Fibroblast of skin of back (primary cell): ENCODE results near the gene ZNF385B.
"Not testable (repeated sequence)": the region's sequence is repeated elsewhere in the genome, so short reads cannot be mapped to it uniquely, and the experiment has no call there.

ENCODE experiments used
- DNase-seq: peaks from one replicate; pipeline ENCODE4 v3.0.0-alpha.2; 2013

The ZNF385B gene

DNA sequence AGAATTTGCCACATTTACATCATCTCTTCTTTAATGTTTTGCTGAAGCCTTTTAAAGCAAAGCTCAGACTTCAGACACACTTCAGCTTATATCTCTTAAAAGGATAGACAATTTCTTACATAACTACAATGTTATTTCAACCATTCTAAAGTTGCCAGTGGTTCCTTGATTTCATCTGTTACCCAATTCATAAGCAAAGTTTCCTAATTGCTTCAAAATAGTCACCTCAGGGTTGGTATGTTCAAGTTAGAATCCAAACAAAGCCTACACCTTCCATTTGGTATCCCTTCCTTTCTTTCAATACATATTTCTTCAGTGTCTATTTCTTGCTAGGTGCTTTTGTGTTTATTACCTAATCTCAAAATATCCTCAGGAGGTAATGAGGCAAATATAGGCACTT is 60.6 kb downstream of the ZNF385B start:
- no peak for DNase-seq

DNA sequence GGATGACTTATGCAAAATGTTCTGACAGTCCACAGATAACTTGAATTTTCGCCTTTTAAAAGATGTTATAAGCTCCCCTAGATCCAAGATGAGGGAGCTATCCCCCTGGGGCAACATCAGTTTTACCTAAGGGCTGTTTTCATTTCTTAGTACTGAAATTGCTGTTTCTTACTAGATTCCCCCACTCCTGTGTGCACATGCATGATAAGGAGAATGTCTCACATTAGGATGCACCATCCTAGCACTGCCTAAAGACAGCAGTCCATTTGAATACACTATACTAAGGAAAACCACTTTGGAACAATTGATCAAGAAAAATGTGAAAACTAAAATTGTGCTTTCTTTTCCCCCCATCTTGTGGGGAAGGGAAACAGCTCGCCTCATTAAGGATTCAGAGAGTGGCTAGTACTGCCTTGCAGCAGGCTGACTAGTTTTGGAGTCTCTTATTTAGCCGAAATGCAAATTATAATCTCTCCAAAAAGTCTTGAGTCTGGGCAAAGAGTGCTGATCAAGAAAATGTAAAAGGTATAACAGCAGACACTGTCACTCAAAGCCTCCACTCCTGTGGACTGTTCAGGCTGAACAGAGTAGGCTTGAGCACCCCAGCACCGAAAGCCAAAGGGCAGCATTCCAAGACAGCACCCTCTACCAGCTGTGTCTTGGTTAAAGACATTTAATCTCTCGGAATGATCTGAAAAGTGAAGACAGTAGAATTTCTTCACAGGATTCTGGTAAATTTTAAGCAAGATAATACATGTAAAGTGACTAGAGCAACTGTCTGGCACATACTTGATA is 65.0 kb downstream of the ZNF385B start:
- DNase-seq = no peak

DNA sequence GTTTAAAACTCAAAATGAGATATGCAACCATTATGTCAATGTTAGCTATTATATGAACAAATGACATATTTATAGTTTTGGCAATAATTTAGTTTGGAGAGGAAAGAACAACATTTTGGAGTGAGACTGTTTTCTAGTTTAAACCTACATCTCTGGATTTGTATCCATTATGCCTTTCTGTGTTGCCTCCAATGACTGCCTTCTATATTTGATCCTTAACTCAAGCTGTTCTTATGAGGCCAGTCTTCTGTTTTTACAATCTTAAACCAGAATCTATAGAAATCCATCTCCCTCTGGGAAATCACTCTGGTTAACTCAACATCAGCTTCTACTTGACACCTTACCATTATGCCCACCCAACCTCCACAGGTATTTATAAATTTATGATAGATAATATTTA is 67.5 kb downstream of the ZNF385B start:
- no peak for DNase-seq

DNA sequence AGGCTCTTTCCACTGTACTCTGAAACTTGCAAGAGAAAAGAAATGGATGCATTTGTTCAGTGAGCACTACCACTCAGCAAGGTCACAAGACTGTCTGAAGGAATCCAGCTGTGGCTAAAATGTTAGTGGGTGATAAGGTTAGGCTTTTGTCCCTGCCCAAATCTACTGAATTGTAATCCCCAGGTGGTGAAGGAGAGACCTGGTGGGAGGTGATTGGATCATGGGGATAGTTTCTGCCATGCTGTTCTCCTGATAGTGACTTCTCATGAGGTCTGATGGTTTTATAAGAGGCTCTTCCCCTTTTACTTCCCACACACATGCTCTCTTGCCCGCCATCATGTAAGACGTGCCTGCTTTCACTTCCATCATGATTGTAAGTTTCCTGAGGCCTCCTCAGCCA is 68.2 kb downstream of the ZNF385B start:
- no peak for DNase-seq

DNA sequence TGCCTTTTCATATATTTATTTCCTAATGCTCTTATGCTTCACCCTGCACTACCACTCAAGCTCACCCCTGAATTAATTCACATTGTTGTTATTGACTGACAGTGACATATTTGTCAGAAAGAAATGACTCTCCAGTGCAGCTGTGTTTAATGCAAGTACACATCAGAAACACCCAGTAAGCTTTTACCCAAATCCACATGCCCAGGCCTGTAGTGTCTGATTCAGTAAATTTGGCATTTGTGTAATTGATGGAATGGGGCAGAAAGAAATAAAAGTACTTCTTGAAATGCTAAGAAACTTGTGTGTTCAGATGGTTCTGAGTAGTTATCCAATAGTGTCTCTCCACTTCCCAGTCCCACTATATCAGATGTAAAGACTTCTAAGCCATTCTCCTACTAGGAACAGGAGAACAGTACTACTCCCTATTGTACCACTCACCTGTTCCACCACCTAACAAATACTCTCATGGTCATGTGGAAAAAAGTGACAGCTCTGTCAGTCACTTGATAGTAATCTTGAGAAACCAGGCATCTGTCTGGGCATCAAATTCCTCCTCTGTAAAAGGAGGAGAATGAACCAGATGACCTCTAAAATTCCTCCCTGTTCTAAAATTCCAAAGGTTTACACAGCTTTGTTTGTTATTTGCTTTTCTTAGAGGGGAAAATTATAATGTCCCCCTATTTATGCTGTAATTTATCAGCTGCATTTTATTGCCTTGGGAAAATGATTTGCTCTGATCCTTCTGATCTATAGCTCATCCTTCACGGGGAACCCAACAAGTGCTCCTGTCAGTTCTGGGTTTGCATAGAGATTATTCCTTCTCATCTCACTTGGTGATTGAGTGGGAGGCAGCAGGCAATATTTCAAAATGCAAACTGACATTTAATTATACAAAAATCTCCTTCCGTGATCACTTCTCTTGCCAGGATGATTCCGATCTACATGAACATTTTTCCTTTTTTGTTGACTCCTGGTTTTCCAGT is 70.9 kb downstream of the ZNF385B start:
- no peak for DNase-seq

DNA sequence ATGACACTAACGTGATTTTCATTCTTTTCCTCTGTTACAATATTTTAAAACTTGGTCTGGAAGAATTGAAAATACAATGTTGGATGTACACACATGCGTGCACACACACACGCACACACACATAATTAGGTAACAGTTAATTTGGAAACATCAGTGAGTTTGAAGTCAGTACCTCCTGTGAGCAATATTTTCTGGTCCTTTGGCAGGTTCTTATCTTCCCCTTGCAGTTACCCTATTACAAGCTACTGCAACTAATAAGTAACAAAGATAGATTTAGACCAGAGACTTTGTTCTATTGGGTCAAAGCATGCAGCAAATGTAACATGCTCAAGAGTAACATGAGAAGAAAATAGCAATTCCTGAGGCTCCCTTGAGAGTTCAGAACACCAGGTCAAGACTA is 73.3 kb downstream of the ZNF385B start:
- DNase-seq = no peak

DNA sequence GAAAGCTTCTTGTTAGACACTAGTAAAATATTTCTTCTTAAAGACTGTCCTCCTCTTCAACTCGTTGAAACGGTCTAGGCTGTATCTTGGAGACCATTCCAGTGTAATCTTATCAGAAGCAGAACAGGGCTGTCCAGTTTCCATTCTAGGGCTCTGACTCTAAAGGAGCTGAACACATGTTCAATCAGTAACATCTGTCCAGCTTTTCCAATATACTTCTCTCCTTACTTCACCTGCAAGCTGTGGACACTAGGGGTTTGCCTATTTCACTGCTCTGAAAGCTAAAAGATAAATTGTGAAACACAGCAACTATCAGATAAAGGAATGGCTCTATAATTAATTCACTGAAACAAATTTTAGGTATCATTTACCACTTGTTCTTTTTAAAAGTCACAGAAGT is 73.8 kb downstream of the ZNF385B start:
- no peak for DNase-seq

DNA sequence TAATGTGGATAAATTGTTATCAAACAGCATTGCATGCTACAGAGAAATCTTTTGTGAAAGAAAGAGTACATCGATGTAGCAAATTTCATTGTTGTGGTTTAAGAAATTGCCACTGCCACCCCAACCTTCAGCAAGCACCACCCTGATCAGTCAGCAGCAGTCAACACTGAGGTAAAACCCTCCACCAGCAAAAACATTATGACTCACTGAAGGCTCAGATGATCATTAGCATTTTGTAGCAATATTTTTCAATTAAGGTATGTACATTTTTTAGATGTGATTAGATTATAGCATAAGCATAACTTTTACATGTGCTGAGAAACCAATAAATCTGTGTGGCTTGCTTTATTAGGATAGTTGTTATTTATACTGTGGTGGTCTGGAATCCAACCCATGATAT is 75.5 kb downstream of the ZNF385B start:
- DNase-seq = no peak

DNA sequence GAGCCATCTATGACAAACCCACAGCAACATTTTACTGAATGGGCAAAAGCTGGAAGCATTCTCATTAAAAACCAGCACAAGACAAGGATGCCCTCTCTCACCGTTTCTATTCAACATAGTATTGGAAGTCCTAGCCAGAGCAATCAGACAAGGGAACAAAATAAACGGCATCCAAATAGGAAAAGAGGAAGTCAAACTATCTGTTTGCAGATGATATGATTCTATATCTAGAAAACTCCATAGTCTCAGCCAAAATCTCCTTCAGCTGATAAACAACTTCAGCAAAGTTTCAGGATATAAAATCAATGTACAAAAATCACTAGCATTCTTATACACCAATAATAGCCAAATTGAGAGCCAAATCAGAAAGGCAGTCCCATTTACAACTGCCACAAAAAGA is 79.1 kb downstream of the ZNF385B start:
- DNase-seq = not testable (repeated sequence)

DNA sequence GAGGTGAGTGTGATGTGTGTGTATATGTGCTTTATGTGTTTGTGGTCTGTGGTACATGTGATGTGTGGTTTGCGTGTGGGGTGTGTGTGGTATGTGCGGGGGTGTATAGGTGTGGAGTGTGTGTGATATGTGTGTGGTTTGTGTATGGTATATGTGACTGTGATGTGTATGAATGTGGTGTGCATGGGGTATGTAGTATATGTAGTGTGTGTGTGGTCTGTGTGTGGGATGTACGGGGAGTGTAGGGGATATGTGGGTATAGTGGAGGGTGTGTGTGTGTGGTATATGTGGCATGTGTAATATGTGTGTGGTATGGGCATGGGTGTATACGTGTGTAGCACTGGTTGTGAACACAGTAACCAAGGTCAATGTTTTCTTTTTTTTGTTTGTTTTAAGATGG is 87.4 kb downstream of the ZNF385B start:
- no peak for DNase-seq

DNA sequence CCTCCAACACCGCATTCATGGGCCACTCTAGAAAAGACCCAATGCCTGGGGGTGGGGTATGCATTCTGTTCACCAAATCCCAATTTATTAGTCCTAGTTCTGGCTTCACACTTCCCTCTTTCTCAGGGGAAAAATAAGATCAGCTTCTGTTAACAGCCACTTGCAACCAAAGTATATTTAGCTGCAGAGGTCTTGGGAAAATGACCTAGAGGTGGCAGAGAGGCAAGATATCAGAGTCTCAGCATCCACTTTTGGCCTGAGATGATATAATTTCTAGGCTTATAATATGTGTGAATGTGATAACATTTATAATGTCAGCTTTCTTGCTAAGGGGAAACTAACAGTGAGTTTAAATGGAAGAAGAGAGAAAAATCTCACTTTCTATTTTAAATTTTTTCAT is 89.1 kb downstream of the ZNF385B start:
- DNase-seq = no peak

DNA sequence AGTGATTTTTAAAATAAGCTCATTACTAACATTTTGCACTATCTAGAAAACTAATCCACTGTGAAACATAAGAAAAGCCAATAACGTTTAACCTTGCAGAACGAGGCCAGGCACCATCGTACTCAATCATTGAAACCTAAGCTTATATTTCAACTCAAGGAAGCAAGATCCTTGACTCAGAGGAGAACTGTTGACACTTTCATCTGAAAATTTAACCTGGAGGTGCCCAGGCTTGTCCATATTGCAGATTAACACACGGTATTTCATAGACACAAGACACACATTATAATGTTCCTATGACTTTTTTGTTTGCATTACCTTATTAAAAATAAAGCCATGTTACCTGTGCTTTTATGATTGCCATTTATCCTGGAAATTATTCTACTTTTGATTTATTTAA is 89.6 kb downstream of the ZNF385B start:
- no peak for DNase-seq

DNA sequence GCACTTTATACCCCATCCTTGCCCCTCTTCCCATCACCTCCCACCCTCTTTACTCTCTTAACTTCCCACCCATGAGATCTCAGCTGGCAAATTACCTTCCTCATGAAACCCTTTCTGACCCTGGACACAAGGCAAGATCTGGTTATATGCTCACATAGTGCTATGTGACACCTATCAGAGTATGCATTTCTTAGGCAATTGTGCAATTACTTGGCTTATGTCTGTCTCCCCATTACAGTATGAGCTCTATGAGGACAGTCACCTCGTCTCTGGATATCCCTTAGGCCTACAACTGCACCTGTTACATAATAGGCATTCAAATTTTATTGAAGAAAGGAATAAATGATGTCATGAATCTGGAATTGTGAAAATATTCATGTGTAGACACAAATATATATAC is 91.4 kb downstream of the ZNF385B start:
- DNase-seq = no peak

DNA sequence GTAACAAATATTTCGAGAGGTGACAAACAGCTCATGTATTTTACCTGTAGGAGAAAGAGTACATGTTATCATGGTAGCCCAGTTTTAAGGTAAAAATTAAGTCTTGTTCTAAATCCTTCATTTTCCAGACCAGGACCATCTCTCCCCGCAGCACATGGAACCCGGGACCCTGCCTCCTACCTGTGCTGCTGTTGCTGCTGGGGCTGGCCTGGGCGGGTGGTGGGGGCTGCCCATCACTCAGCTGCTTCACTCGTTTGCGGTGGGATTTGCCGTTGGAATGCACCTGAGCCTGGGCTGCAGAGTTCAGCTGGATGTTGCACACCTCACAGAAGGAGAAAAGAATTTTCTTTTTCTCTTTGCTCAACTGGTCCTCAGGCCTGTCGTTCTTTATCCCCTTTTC is 92.1 kb downstream of the ZNF385B start:
- no peak for DNase-seq

DNA sequence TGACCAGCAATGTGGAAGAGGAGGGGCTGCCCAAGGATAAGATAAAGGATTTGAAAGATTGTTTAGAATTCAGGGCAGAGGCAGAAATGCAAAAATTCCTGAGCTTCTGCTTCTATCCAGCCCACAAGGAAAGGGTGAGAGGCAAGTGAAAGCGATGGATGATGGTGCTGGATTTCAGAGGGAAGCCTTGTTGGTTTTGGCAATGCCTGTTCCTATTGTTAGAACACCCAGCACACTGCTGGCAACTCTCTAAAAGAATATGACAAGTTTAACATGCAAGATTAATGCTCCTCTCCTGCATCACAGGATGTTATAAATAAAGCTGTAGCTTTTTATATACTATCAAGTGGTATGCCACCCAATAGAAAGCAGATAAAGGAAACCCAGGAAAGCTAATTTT is 92.6 kb downstream of the ZNF385B start:
- DNase-seq = peak; percentile 30

DNA sequence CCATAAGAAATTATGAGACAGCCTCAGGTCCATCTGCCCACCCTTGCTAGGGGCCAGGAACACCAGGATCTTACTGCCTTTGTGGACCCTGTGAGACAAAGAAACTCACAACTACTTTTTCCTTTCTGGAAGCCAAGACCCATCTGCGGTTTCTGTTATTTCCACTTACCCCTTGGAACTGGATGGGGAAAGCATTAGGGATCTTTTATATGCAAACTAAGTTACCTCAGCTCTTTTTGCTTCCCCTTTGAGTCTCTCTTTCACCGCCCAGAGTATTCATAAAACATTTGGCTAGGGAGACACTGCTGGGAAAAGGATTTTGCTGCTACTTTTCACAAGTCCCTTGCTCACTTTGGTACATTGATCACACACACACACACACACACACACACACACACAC is 95.7 kb downstream of the ZNF385B start:
- DNase-seq = no peak

DNA sequence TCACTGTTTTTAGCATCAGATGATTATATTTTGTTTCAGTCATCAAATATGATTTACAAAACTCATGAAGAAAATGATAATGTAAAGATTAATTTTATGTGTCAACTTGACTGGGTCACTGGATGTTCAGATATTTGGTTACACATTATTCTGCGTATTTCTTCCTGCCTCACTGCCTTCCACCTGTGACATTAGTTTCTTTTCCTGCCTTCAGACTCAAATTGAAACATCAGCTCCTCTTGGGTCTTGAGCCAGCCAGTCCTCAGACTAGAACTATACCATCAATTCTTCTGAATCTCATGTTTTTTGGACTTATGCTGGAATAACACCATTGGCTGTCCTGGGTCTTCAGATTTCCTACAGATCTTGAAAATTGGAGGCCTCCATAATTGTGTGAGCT is 96.7 kb downstream of the ZNF385B start:
- no peak for DNase-seq

DNA sequence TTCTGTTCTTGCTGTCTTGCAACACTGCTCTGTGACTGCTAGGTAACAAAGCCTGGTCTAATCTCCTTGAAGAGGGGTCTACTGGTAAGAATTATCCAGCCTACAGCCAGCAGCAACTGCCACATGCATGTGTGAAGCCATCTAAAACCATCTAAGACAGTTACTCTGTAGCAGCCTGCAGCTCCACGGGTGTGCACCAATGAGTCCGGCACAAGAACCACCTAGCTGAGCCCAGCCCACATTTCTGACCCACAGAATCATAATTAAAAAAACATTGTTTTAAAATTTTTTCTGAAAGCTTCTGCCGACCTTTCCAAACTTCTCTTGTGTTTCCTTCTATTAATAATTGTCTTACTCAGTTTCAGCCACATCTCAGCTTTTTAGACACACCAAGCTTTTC is 102.8 kb downstream of the ZNF385B start:
- DNase-seq = no peak

DNA sequence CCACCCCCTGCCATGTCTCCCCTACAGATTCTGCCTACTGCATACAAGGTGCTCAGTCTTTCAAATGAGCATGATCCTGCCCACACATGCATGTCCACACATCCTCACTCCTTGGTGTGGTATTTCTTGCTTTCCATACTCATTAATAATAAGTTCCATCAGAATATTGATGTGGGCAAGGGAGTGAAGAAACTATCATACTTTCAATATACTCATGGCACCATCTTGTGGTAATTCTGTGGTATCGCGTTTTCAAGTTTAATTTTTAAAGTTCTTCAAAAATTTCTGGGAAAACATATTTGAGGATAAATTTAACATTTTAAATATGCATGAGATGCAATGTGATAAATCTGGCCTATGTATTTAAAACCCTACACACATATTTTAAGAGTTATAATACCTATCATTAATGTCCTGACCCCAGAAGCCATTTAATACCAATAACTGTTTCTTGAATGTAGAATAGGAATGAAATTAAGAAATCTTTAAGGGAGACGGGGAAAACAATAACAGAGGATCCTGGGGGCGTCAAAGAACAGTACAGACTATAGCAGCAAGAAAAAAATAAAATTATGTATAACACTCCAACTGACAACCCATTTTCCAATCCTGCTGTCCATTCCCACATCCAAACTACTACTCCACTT is 110.1 kb downstream of the ZNF385B start:
- DNase-seq = peak; percentile 24

DNA sequence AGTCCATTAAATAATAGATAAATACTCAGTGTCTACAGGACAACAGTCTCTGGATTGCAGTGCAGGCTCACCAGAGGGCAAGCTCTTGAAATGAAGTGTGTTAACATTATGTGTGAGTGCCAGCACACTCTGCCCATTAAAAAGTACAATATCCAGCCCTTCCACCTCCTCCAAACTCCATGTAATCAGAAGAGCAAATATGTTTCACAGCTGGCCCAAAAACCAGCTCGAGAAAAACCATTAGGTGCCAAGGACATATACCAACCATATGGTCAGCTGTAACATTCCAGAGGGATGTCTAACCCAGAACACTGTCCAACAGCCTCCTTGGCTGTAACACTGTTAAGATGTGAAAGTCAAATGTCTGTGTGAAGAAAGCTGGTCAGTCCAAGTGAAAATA is 112.2 kb downstream of the ZNF385B start:
- peak; percentile 23 for DNase-seq

DNA sequence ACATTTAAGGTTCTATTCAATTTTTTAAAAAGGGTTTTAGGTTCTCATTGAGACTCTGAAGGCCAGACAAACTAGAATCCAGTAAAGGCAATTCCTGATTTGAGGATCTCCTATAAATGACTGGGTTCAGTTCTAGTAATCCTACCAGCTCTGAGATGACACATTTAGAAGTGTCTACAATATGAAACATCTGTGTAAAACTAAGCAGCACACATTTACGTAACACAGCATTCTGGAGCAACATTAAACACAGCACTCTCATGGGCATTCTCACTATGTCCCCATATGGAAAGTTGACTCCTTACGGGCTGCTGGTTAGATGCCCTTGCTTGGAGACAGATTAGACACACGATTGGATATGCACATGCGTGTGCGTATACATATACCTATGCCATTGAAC is 114.4 kb downstream of the ZNF385B start:
- DNase-seq = no peak

DNA sequence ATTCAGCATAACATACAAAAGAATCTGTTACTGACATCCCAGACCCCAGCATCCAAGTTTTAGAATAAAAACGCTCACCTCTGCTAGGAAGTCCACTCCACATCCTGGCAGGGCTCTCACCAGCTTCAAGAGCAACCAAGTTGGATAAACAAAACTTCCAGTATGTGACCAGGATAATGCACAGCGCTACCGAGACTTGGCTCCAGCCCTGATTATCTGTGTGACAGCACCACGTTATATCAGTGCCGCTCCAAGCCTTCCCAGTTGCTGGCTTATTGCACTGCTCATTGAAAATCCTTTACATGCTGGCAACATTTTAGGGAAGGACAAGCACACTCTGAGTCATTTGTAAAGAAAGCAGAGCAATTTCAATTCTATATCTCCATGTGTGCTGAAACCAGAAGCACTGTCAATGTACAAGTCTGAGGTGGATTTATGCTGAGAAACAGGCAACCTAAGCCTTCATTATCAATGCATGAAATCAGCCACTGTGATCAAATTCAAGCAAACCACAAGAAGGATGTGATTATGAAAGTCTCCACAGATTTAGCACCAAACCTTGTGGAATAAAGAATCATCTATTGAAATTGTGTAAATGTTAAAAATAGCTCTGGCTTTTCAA is 115.7 kb downstream of the ZNF385B start:
- DNase-seq = no peak

DNA sequence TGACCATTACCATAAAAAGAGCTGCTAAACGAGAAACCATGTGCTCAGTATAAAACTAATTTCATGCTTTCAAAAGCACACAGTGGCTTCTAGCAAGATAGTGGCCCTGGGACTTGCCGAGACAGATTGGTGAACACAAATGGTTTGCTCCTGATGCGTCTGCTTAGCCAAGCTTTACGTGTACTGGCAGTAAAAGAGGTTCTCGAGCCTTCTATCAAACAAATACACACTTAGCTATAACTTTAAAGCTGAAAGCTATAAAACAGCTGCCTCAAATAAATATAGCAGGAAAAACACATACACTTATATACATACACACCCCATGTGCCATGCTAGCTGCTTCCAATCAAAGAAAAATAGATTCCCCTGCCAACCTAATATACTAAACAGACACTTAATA is 117.0 kb downstream of the ZNF385B start:
- DNase-seq = no peak
